DOHH2 (cell line): ENCODE data around the gene SAE1.

Experiments used
- EZH2phosphoT487 ChIP-seq: fragments of 200-600 bp; sonication (generic); IDR thresholded peaks from 2 replicates; pipeline ENCODE4 v1.6.1; 2017; ENCODE audit warnings: borderline replicate concordance, mild to moderate bottlenecking, antibody characterized with exemption, low read length, moderate library complexity, mixed read lengths
- TF ChIP-seq, protein P1 (sequence below): fragments of 200-600 bp; sonication (generic); IDR thresholded peaks from one replicate; pipeline ENCODE4 v1.5.1; 2014; ENCODE audit warnings: antibody characterized with exemption, mild to moderate bottlenecking, low read depth, low read length; ENCODE audit not compliant: poor library complexity, severe bottlenecking

DNA sequence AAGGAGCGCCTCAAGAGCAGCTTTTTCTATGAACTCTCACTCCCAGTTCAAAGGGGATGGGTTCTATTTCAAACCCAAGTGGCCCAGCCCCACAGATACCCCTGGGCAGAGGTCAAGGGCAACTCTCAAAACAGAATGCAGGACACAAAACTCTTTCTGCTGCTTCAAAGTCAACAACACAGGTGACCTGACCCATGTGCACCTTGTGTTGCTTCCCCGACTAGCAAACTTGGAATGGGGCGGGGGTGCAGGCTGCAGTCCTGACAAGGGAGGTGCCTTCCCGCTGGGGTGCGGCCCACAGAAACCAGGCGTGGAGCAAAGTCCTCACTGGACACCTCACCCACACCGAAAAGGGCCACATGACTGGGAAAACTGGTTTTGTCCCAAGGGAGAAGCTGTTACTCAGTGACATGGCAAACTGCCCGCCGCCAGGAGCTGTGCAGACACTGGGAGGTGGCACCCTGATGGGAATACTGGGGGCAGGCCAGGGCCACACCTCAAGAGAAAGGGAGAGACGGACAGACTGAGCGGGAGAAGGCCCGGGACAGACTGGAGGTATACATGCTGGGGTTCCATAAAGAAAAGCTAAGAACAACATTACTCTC, 34.4 kb upstream of the SAE1 start:
- TF ChIP-seq, protein P1, sequence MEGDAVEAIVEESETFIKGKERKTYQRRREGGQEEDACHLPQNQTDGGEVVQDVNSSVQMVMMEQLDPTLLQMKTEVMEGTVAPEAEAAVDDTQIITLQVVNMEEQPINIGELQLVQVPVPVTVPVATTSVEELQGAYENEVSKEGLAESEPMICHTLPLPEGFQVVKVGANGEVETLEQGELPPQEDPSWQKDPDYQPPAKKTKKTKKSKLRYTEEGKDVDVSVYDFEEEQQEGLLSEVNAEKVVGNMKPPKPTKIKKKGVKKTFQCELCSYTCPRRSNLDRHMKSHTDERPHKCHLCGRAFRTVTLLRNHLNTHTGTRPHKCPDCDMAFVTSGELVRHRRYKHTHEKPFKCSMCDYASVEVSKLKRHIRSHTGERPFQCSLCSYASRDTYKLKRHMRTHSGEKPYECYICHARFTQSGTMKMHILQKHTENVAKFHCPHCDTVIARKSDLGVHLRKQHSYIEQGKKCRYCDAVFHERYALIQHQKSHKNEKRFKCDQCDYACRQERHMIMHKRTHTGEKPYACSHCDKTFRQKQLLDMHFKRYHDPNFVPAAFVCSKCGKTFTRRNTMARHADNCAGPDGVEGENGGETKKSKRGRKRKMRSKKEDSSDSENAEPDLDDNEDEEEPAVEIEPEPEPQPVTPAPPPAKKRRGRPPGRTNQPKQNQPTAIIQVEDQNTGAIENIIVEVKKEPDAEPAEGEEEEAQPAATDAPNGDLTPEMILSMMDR = no peak
- no peak for TF ChIP-seq EZH2phosphoT487
